A673 (cell line): ENCODE results near the gene HSFX4. TPM values are rescaled to one million over a fixed set of nuclear protein-coding genes. Genes with fewer than 3 reads are reported as not detected.
"Not testable (repeated sequence)": the region's sequence is repeated elsewhere in the genome, so short reads cannot be mapped to it uniquely, and the experiment has no call there.

Experiments used
- Bru-seq: library from RNA; stranded (reverse); fragments of 400-500 nt; gene quantifications from one replicate; lab custom pipeline; 2021; lab: Mats Ljungman, UMichigan
- BruChase-seq, 2 experiments: library from RNA; stranded (reverse); fragments of 400-500 nt; gene quantifications; one replicate each; lab custom pipeline; 2021; lab: Mats Ljungman, UMichigan
- BruUV-seq: library from RNA; stranded (reverse); fragments of 400-500 nt; replicated peaks from 2 replicates; lab custom pipeline; 2021; lab: Mats Ljungman, UMichigan
- CTCF ChIA-PET: fragments of 300-600 bp; sonication (Branson Sonifier 250); formaldehyde crosslinking; loops from one replicate; lab custom pipeline; 2022; ENCODE audit warnings: antibody characterized with exemption; lab: Charles Lee
- POLR2A ChIA-PET: fragments of 300-600 bp; sonication (Branson Sonifier 250); formaldehyde crosslinking; loops from one replicate; lab custom pipeline; 2022; ENCODE audit warnings: antibody characterized with exemption; ENCODE audit not compliant: low non-redundant PET; lab: Charles Lee
- DNase-seq: peaks from one replicate; pipeline ENCODE4 v3.0.0-alpha.2; 2015; ENCODE audit warnings: low spot score
- H3K27ac ChIP-seq: fragments of 200-600 bp; sonication (generic); 2 replicates; pipeline ENCODE4 v1.5.1; 2016; ENCODE audit warnings: mixed run types, low read depth, mild to moderate bottlenecking, mixed read lengths, antibody characterized with exemption, low read length; ENCODE audit not compliant: poor library complexity, severe bottlenecking
- H3K27me3 ChIP-seq: fragments of 200-600 bp; sonication (generic); replicated peaks from 2 replicates; pipeline ENCODE4 v1.6.1; 2017; ENCODE audit warnings: mixed run types, low read depth, mild to moderate bottlenecking, mixed read lengths, antibody characterized with exemption, low read length; ENCODE audit not compliant: insufficient read depth, poor library complexity
- H3K36me3 ChIP-seq: fragments of 200-600 bp; sonication (generic); 2 replicates; pipeline ENCODE4 v1.6.1; 2016; ENCODE audit warnings: mixed run types, mild to moderate bottlenecking, mixed read lengths, antibody characterized with exemption, low read length; ENCODE audit not compliant: insufficient read depth, poor library complexity, severe bottlenecking
- H3K4me1 ChIP-seq: fragments of 200-600 bp; sonication (generic); 2 replicates; pipeline ENCODE4 v1.6.1; 2017; ENCODE audit warnings: mixed run types, mild to moderate bottlenecking, mixed read lengths, antibody characterized with exemption, low read length; ENCODE audit not compliant: insufficient read depth, poor library complexity, severe bottlenecking
- H3K4me3 ChIP-seq: fragments of 200-600 bp; sonication (generic); 2 replicates; pipeline ENCODE4 v1.5.1; 2016; ENCODE audit warnings: low read depth, mixed run types, mild to moderate bottlenecking, mixed read lengths, low read length; ENCODE audit not compliant: poor library complexity, severe bottlenecking
- H3K9me3 ChIP-seq: fragments of 200-600 bp; sonication (generic); 2 replicates; pipeline ENCODE4 v1.6.1; 2016; ENCODE audit warnings: mixed run types, low read depth, mild to moderate bottlenecking, mixed read lengths, antibody characterized with exemption, low read length; ENCODE audit not compliant: poor library complexity, severe bottlenecking
- EZH2 ChIP-seq: fragments of 200-600 bp; sonication (generic); IDR thresholded peaks from 2 replicates; pipeline ENCODE4 v1.6.1; 2017; ENCODE audit warnings: borderline replicate concordance, low read depth, mild to moderate bottlenecking, mixed read lengths, antibody characterized with exemption, low read length; ENCODE audit not compliant: poor library complexity, severe bottlenecking
- intact Hi-C: fragments of 100-400 bp; cut with micrococcal nuclease; formaldehyde crosslinking; loops from one replicate; pipeline ENCODE4 v1.10.0; 2022; ENCODE audit not compliant: unreplicated experiment
- long read RNA-seq: library from polyadenylated mRNA; stranded (forward); transcript quantifications from one replicate; pipeline ENCODE4 v2.0.0, GENCODE V29; 2022
- total RNA-seq: library from RNA; stranded (reverse); gene quantifications from 2 replicates; pipeline ENCODE4 v1.2.3, GENCODE V29; 2021
- TF ChIP-seq, protein P1 (sequence below): fragments of 300-800, 200-600 bp; sonication (generic); conservative IDR thresholded peaks from 2 replicates; pipeline ENCODE4 v1.5.1; 2017; ENCODE audit warnings: low read depth, mild to moderate bottlenecking, antibody characterized with exemption, low read length, moderate library complexity, mixed read lengths

The HSFX4 gene
- total RNA-seq: not detected in 2 replicates
- Bru-seq, nascent RNA: not detected
- not detected for BruChase-seq, experiment 1, labeled RNA remaining after a 2-hour chase
- not detected for BruChase-seq, experiment 2, labeled RNA remaining after a 6-hour chase
- long read RNA-seq: 0 reads

DNA sequence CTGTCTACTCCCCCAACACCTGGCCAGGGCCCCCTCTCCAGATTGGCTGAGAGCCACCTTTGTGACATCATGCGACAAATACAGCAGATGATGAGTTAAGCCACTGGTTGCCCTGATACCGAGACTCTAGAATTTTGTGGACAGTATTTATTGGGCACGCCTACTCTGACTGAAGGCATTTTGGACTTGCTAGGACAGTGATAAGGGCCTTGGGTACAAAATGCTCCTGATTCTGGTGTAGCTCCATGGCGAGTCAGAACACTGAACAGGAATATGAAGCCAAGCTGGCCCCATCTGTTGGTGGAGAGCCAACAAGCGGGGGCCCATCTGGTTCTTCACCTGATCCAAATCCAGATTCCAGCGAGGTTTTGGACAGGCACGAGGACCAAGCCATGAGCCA lies at the start of gene HSFX4:
HSFX4 (plus strand) TSS at position 174 of the 400 bp plus-strand sequence; CDS start at position 246, 72 bp downstream.
- H3K9me3 ChIP-seq, POLR2A ChIA-PET, H3K4me3 ChIP-seq, CTCF ChIA-PET, H3K4me1 ChIP-seq, H3K27ac ChIP-seq, intact Hi-C loops, H3K36me3 ChIP-seq, H3K27me3 ChIP-seq, DNase-seq, BruUV-seq: not testable (repeated sequence)

DNA sequence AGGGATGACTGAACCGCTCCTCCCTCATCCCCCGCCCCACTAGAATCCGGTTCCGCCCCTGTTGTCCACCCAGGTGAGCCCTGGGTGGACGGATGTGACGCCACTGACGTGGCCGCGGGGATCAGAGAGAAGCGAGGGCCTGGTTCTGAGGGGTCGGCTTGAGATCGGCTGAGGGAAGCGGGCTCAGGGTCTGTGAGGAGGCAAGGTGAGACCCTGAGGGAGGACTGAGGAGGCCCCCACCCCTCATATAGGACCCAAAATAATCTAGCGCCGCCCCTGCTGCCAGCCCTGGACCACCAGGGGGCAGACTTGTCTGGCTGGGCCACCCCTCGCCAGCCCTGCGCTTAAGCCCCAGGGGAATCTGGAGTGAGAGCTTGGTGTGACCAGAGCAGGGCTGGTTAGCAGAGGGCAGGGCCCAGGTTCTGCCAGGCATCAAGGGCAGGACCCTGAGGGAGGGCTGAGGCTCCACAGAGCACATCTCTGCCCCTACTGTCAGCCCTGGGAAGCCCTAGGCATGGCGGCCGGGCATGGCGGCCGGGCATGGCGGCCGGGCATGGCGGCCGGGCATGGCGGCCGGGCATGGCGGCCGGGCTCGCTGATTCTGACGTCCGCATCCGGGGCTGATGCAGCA lies 48.2 kb upstream of the HSFX4 start, which contains the start of gene MAGEA8:
MAGEA8 (plus strand) TSS at position 103 of the 631 bp plus-strand sequence. CDS start 3,090 bp downstream, outside the sequence.
- intact Hi-C loops: no loop called here
- H3K4me1 ChIP-seq: no peaks in the 10 kb centered on the region
- POLR2A ChIA-PET: no interaction called here
- CTCF ChIA-PET: interaction anchor here (0.7 kb wide), 1 partner anchor 834 kb away, joined by 3 read pairs; no protein-coding TSS in a partner anchor
- H3K36me3 ChIP-seq: no peaks in the 10 kb centered on the region
- DNase-seq: peak; percentile 2
- no TSS peak for BruUV-seq
- no peaks in the 10 kb centered on the region for H3K9me3 ChIP-seq
- H3K27ac ChIP-seq: no peak within 1 kb of the TSS
- TF ChIP-seq, protein P1, sequence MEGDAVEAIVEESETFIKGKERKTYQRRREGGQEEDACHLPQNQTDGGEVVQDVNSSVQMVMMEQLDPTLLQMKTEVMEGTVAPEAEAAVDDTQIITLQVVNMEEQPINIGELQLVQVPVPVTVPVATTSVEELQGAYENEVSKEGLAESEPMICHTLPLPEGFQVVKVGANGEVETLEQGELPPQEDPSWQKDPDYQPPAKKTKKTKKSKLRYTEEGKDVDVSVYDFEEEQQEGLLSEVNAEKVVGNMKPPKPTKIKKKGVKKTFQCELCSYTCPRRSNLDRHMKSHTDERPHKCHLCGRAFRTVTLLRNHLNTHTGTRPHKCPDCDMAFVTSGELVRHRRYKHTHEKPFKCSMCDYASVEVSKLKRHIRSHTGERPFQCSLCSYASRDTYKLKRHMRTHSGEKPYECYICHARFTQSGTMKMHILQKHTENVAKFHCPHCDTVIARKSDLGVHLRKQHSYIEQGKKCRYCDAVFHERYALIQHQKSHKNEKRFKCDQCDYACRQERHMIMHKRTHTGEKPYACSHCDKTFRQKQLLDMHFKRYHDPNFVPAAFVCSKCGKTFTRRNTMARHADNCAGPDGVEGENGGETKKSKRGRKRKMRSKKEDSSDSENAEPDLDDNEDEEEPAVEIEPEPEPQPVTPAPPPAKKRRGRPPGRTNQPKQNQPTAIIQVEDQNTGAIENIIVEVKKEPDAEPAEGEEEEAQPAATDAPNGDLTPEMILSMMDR: peak; percentile 42
- no peak for TF ChIP-seq EZH2
- H3K4me3 ChIP-seq: no peak within 1 kb of the TSS
- no peaks in the 10 kb centered on the region for H3K27me3 ChIP-seq

DNA sequence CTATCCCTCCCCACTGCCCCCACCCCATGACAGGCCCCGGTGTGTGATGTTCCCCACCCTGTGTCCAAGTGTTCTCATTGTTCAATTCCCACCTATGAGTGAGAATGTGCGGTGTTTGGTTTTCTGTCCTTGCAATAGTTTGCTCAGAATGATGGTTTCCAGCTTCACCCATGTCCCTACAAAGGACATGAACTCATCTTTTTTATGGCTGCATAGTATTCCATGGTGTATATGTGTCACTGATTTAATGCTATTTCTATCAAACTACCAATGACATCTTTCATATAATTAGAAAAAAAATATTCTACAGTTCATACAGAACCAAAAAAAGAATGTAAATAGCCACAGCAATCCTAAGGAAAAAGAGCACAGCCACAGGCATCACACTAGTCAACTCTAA lies 38.5 kb upstream of the HSFX4 start:
- BruUV-seq, intact Hi-C loops, H3K4me1 ChIP-seq, H3K27me3 ChIP-seq, H3K36me3 ChIP-seq, H3K9me3 ChIP-seq, DNase-seq, POLR2A ChIA-PET, H3K27ac ChIP-seq, H3K4me3 ChIP-seq, CTCF ChIA-PET: not testable (repeated sequence)

- intact Hi-C loops: no loop called here
- BruUV-seq: no TSS peak
- H3K9me3 ChIP-seq: no peaks in the 10 kb centered on the region
- H3K36me3 ChIP-seq: no peaks in the 10 kb centered on the region
- TF ChIP-seq, protein P1: no peak
- no peak for TF ChIP-seq EZH2
- CTCF ChIA-PET: no interaction called here
- H3K27me3 ChIP-seq: no peaks in the 10 kb centered on the region
- POLR2A ChIA-PET: no interaction called here
- DNase-seq: no peak
- no peak overlapping the region for H3K27ac ChIP-seq
- H3K4me3 ChIP-seq: no peak overlapping the region
- H3K4me1 ChIP-seq: no peaks in the 10 kb centered on the region
These were observed 30.8 kb upstream of the HSFX4 start for GRCh38 chrX:149898554-149898953.
